ENCODE measurements around the gene MAFF.

The MAFF gene

DNA sequence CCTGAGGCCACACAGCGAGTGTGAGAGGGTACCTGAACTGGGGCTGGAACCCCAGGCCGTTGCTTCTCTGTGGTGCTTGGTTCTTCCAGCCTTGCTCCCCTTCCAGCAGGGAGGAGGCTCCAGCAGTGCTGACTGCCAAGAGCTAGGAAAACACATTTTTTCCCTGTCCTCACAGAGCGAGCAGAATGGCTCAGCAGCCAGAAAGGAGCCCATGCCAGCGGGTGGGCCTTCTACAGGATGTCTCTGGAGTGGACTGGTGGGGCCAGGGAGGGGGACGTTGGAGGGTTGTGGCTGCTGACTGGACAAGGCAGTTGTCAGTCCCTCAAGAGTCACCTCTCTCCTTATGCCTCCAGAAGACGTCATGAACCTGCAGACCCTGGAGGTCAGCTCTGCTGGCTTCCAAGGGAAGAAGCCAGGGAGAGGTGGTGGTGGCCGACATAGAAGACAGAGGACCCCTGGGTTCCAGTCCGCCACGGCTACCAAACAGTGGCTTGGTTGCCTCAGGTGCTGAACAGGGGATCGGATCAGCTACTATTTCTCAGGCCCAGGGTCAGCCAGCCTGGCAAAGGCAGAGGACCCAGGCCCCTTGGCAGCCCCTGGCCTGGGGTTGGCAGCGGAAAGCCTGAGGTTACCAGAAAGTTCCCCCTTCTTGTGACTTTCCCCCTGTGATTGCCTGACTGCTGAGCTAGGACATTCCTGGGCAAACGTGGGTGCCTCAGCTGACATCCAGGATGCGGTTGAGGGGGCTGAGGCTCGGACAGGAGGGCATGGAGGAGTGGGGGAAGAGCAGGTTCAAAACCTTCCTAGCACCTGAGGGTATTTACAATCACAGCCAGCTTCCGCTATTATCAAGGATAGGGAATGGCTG lies 3.7 kb downstream of the MAFF start:
- no peak for DNase-seq

DNA sequence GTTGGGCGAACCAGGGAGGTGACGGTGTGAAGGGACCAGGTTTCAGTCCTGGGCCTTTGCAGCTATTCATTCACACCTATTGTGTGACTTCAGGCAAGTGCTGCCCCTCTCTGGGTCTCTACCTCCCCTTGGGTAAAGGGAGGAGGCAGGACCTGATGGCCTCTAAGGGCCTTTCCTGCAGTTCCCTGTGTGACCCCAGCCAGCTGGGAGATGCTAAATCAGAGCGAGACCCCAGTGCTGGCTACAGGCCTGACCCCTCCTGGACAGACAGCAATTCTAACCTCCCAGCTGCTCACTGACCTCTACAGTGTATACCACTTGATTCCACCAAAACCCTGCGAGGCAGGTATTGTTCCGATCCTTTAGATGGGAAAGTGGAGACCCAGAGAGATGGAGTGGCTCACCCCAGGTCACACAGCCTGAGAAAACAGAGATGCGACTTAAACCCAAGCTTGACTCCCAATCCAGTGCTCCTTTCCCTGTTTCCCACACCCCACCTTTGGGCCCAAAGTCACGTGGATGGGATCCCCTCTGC lies 6.2 kb downstream of the MAFF start:
- DNase-seq, result no peak

DNA sequence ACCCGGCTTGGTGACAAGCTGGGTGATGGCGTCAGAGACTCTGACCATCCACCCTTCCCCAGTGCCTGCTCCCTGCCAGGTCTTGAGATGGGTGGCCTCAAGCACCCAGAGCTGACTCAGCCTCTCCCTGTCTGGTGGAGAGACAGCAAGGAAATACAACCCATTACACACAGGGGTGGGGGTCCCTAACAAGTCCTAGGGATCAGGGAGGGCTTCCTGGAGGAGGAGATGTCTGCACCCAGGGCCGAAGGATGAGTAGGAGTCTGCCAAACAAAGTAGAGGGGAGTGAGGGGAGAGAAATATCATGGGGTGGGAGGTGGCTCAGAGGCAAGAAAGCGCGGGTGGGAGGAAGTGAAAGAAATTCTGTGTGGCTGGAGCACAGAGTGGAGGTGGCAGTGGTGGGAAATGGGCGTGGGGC lies 6.8 kb downstream of the MAFF start:
- DNase-seq, result no peak

DNA sequence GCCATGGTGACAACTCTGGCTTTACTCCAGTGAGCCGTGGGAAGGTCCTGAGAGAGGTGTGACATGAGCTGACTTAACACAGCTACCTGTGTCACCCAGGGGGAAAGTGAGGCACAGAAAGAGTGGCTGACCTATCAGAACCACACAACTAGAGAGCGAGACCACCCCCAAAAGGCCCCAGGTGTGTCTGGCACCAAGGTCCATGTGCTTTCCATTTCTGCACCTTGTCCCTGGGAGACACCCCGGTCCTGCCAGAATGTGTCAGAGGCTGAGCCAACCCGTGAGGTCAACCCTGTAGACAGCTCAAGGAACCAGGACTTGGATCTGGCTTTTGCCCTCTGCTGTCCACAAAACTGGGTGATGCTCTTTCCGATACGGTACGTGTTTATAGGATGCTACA lies 9.8 kb downstream of the MAFF start:
- no peak for DNase-seq

DNA sequence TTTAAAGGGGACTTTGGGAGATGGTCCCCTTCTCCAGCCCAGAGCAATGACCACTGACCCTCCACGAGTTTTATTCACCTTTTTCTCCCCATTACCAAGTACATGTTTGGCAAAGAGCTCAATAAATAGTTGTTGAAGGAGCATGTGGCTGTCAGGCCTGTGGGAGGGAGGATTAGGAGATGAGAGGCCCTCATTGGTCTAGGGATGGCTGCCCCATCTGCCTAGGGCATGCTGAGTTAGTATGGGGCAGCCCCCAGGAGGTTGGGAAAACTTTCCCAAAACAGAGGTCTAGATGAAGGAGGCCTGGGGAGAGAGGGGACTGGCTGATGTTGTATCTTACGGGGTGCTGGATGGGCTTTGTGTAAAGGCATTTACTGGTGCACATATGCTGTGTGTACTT lies 10.6 kb downstream of the MAFF start:
- DNase-seq, result no peak

DNA sequence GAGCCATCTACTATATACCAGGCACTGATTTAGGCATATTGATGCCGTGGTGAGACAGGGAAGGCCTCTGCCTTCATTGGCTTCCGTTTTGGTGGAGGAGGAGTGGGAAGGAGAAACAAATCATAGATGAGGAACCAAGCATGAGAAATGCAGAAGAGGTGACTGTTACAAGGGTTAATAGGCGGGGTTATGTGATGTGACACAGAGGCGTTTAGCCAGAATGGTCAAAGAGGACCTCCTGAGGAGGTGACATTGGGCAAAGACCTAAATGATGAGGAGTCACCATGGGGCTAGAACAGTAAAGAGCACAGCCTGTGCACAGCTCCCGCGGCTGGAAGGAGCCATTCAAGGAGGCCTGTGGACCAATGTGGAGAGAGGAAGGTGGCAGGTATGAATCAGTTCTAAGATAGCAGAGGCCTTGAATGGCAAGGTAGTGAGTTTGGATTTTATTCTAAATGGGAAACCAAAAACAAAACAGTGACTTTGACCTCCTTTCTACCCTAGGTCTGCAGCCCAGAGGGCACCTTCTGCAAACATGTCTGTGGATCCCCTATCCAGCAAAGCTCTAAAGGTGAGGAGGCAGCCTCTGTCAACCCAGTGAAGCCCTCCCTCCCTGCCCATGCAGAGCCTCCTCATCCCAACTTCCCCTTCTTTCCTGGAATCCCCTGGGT lies 11.7 kb downstream of the MAFF start:
- peak; percentile 10 for DNase-seq

DNA sequence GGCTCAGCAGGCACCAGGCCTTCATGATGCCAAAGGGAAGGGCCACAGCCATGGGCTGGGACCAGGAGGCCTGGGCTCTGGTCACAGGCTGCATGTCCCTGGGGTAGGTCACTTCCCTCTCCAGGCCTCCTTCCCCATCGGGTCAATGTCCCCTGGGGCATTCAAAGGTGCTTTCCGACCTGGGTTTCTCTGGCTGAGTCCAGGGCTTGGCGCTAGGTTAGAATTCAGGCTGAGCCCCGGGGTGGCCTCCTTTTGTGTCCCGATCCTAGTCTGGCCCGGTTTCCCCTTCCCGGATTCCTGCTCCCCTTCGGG lies 12.2 kb downstream of the MAFF start:
- no peak for DNase-seq

DNA sequence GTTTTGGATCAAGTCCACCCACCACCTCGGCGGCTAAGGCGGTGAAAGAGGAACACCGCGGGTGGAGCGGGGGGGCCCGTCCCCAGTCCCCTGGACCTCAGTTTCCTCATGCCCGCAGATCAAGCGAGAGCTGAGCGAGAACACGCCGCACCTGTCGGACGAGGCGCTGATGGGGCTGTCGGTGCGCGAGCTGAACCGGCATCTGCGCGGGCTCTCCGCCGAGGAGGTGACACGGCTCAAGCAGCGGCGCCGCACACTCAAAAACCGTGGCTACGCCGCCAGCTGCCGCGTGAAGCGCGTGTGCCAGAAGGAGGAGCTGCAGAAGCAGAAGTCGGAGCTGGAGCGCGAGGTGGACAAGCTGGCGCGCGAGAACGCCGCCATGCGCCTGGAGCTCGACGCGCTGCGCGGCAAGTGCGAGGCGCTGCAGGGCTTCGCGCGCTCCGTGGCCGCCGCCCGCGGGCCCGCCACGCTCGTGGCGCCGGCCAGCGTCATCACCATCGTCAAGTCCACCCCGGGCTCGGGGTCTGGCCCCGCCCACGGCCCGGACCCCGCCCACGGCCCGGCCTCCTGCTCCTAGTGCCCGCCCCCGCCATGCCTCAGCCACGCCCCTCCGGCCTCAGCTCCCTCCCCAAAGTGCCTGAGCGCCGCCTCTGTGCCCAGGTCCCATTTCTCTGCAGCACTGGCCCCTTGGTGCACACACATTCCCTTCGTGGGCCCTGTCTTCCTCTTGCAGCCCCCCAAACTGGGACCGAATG lies 12.7 kb downstream of the MAFF start:
- DNase-seq, result peak; percentile 77

DNA sequence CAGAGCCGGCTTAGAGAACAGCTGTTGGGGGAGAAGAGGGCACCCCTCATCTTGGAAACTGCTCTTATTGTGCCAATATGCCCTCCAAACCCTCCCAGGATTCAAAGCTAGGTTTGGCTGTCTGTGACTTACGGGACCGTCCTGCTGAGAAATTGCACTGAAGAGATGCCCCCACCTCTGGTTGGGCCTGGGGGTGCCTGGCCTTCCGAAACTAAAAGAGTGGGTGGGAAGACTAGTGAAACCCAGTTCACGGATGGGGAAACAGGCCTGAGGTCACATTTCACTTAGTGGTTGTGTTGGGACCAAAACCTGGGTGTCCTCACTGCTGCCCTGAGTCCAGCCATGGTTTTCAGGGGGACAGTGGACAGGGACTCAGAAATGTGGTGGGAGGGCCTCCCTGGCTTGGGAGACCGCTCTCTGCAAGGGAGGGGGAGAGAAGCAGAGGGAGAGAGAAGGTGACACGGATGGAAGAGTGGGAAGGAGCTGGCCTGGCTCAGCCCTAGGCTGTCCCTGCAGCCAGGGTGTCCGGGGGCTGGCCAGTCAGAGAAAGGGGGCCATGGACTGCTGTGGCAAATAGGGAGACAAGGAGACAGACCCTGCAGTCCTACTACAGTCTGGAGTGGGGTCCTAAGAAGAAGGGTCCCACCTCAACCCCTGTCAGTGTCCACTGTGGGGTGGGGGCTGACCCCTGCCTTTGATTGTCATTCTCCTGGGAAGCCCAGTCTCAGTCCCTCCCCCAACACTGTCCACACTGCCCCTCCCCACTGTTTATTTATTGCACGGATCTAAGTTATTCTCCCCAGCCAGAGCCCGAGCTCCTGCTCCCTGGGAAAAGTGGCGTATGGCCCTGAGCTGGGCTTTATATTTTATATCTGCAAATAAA lies 13.6 kb downstream of the MAFF start:
- DNase-seq, result no peak

DNA sequence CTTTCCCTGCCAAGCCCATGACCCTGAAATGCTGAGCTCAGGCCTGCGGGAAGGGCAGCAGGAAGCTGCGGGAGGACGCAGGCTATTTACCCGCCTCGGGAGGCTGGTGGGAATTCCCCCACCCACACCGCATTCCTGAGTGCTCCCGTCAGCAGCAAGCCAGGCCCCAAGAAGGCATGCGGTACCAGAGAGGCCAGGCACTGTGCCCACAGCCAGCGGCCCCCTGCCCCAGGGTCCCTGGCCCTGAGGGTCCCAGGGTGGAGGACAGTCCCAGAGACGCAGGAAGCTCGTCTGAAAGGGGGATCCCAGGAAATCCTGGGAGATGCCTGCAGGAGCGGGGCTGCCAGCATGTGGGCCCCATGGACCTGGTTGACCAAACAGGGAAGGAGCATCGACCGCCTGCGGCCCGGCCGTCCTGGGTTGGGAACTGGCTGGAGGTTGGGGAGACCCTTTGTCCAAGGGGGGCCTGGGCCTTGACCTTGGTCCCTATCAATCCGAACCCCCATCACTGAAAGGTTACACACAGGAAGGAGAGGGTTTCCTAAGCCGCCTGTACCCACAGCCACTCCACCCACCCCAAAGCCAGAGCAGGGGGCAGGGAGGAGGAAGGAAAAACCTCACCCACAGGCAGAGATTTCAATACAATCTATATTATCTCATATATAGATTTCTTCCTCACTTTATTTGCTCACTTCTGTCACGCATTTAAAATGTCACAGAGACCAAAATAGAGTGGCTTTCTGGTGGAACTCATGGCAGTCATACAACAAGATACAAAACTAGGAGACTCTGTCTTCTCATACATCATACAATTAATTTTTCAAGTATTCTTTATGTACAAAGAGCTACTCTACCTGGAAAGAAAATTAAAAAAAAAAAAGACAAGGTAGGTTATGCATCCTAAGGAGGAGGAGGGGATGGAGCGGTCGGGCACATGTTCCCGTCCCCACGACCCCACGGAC lies 17.1 kb downstream of the MAFF start:
- peak; percentile 21 for DNase-seq

DNA sequence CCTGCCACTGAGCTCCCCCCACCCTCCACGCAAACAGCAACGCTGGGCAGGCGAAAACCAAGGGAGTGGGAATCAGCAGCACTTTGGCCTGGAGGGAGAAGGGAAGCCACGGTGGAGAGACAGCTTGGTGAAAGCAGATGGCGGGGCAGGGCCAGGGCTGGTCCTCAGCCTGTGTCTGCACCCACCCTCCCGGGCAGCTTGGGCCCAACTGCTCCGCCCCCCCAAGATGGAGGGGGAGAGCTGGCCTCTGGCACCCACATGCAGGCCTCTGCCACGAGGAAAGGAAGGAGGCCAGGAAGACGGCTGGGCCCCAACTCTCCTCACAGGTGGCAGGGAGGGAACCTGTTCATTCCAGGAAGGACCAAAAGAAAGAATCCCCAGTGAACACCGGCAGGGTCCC lies 17.8 kb downstream of the MAFF start:
- DNase-seq, result no peak

DNA sequence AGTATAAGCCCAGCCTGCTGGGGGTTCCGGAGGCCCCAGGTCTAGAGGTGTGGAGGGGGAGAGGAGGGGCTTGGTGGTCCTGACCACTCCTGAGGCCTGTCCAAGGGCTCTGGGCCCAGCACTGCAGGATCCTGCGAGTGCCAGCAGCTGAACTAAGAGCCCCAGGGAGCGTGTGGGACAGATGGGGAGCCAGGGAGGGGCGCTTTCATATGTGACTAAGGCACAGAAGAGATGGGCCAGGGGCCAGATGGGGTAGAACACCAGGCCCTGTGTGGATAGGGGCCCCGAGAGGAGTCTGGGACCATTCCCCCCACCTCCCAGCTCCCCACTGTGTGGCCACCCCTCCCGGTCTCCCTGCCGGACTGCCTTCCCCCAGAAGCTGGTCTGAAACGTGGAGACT lies 18.4 kb downstream of the MAFF start:
- no peak for DNase-seq

DNA sequence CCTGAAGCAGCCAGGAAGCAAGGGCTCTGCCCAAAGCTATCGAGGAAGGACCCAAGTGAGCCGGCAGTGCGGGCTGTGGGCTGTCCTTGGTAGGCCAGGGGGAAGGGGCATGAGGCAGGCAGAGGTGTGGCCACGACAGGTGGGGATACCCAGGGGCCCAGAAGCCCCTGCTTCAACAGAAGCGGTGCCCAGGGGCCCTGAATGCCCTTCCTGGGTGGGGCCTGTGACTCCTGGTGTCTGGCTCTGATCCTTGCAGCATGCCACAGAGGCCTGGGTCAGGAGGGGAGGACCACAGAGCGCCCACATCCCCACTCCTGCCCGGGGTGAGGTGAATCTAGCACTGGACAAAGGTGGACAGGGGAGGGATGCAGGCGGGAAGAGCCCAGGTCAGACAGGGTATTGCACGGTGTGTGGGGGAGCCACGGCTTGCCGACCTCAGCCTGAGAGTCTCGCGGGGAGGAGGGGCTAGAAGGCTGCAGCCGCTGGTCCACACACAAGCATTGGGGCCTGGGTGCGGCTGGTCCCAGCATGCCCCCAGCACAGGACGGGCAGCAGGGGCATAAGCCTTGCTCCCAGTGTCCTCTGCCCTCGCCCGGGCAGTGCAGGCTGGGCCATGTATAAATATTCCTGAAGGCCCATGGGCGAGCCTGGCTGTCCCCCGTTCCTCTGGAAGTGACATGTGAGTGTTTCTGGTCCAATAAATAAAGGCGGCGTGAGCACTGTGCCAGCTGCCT lies 19.0 kb downstream of the MAFF start:
- no peak for DNase-seq

DNA sequence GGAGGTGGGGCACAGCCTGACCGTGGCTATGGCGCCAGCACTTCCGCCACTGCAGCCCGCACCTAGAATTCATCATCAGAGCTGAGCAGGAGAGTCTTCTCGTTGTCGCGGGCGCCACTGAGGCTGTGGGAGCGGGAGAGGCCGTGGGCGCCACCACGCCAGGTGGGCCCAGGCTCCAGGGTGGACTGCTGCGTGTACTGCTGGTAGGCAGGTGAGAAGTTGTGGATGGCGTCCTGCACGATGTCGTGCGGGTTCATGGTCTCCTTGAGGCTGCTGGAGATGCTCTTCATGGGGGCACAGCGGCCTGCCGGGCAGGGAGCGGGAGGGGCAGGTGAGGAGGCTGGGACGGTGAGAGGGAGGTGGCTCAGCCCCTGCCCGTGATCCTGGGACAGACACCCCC lies 19.6 kb downstream of the MAFF start:
- DNase-seq, result no peak

DNA sequence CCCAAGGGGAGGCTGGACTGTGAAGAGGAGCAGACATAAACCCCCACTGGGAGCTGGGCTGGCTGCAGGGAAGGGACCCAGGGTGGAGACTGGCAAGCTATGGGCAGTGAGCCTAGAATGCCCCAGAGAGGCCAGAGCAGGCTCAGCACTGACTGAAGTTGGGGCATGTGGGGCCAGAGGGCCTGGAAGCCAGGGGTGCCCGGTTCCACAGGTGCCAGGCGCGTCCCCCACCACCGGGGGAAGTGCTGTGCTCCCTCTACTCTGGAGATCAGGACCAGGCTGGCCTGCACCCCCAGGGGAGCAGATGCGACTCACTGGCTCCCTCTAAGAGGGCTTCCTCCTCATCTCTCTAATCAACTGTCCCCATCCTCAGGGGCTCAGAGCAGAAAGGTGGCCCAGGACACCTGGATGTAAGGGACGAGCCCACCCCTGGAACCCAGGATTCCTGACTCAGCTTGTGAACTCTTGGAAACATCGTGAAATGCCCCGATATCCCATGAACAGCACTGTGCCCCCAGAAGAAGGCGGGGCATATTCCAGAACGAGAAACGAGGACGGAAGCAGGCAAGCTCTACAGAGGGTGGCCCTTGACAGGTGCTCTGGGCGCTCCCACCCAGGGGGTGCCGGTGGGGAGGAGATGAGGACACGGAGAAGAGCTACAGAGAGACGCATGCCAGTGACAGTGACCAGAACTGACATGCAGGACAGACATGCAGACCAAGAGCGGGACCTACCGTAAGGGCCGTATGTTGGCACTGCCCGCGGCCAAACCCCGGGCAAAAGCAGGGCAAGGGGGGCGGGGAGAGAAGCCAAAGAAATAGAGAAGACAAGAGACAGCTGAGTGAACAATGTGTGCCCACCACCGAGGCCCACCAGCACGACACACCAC lies 20.4 kb downstream of the MAFF start:
- DNase-seq, result no peak

DNA sequence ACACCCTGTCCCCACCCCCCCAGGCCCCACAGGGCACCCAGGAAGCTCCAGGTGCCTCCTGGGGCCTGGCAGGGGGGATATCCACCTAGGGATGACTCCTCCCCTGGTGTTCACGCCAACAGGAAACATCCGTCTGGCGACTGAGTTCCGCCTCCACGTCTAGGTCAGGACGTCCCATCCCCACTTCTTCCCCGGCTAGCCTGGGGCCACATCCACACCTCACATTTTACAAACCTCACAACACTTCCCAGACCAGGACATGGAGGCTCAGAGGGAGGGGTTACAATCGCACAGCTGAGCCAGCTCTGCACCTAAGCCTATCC lies 21.0 kb downstream of the MAFF start:
- DNase-seq, result no peak

DNA sequence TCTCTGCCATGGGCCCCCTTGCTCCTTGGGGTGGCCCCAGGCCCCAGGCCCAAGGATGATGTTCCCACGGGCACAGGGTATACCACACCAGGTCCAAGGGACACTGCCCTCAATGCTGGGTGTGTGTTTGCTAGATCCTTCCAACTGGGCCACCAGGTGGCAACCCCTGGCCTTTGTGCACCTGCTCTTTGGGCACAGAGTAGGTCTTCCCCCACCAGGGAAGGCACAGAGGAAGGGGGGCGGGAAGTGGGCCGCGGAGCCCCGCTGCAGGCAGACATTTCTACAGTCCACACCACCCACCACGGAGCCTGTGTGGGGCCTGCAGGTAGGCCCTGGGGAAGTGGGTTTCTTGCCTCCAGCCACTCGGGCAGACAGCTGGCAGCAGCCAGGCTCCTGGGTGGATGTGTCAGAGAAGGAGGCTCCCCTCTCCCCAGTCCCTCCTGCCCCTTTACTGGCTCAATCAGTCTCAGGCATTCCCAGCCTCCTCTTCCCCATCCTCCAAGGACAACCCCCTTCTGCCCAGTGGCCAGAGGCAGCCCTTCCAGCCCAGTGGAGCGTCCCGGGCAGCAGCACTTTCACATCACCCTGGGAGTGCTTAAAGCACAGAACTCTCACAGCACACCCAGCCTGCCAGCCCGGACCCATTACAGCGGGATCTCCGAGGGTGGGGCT lies 21.6 kb downstream of the MAFF start:
- no peak for DNase-seq

DNA sequence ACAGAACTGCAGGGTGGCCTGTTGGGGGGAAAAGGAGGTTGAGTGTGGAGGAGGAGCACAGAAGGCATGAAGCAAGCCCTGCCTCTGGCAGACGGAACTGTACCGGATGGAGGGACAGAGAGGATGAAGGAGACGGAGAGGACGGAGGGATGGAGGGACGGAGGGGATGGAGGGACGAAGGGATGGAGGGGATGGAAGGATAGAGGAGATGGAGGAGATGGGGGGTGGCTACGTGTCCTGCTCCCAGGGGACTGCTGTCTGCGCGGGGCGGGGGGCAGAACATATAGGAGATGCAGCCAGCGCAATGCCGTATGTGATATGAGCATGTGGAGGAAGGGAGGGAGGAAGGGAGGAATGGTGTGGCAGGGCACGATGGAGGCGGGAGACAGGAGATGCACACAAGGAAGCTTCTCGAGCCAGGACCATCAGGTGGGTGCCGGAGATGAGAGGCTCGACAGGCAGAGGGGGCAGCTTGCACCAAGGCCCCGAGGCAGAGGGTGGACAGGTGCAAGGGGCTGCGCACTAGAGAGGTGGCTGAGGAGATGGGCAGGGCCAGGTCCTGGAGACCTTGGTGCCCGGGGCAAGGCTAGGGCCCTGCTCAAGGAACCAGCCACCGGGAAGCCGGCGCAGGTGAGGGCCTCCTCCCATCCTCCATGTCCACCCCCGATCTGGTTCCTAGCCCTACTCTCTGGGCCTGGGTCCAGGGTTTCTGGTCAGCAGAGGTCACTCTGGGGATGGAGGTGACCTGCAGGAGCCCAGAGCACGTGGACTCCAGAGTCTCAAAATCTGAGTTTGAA lies 25.3 kb downstream of the MAFF start:
- DNase-seq, result no peak

All from hematopoietic multipotent progenitor cell treated with erythropoietin and hydrocortisone succinate and interleukin-3 and kit ligand, for 4 days (in vitro differentiated cells).